NCI-H128 (cell line): ENCODE measurements around the gene TMEM87A.
"Not testable (repeated sequence)": the region's sequence is repeated elsewhere in the genome, so short reads cannot be mapped to it uniquely, and the experiment has no call there.

Experiments used
- DNase-seq: peaks from one replicate; lab custom pipeline; 2025; ENCODE audit not compliant: unreplicated experiment; lab: John Stamatoyannopoulos, UW

Gene TMEM87A

GRCh38 chr15:42270996-42271395 is 2.2 kb downstream of the TMEM87A start:
- DNase-seq: no peak

- no peak for DNase-seq
Observed at GRCh38 chr15:42270551-42270950, 2.7 kb downstream of the TMEM87A start.

- no peak for DNase-seq
Observed at GRCh38 chr15:42267286-42267685, 5.9 kb downstream of the TMEM87A start.

- no peak for DNase-seq
Observed at GRCh38 chr15:42264795-42265194, 8.4 kb downstream of the TMEM87A start.

GRCh38 chr15:42253300-42253699 is 19.9 kb downstream of the TMEM87A start:
- no peak for DNase-seq

GRCh38 chr15:42240823-42241222 is 32.4 kb downstream of the TMEM87A start:
- no peak for DNase-seq

- no peak for DNase-seq
Observed at GRCh38 chr15:42239528-42240182, 33.6 kb downstream of the TMEM87A start.

GRCh38 chr15:42233107-42233506 is 40.1 kb downstream of the TMEM87A start:
- no peak for DNase-seq

- DNase-seq: no peak
Observed at GRCh38 chr15:42232606-42233005, 40.6 kb downstream of the TMEM87A start.

- DNase-seq: no peak
Observed at GRCh38 chr15:42231088-42231487, 42.1 kb downstream of the TMEM87A start.

- not testable (repeated sequence) for DNase-seq
Observed at GRCh38 chr15:42228981-42229380, 44.3 kb downstream of the TMEM87A start.

GRCh38 chr15:42228036-42228435 is 45.2 kb downstream of the TMEM87A start:
- no peak for DNase-seq

GRCh38 chr15:42226648-42227047 is 46.6 kb downstream of the TMEM87A start:
- no peak for DNase-seq

GRCh38 chr15:42220216-42220615 is 53.0 kb downstream of the TMEM87A start:
- no peak for DNase-seq

- DNase-seq: no peak
Observed at GRCh38 chr15:42218953-42219592, 54.2 kb downstream of the TMEM87A start.

- DNase-seq: no peak
Observed at GRCh38 chr15:42217568-42217967, 55.7 kb downstream of the TMEM87A start.

- DNase-seq: no peak
Observed at GRCh38 chr15:42215913-42216829, 57.1 kb downstream of the TMEM87A start.

GRCh38 chr15:42214600-42214999 is 58.6 kb downstream of the TMEM87A start:
- no peak for DNase-seq

- DNase-seq: no peak
Observed at GRCh38 chr15:42213511-42213910, 59.7 kb downstream of the TMEM87A start.

- DNase-seq: no peak
Observed at GRCh38 chr15:42210696-42211095, 62.5 kb downstream of the TMEM87A start.

- peak; percentile 28 for DNase-seq
Observed at GRCh38 chr15:42207674-42208579, 65.3 kb downstream of the TMEM87A start, which contains the start of gene VPS39. VPS39 (minus strand) TSS chr15:42208304; CDS start chr15:42208153, 151 bp downstream.
